SU-DHL-6 (cell line): ENCODE data around the gene SLC19A1.

Experiments
- CTCF ChIP-seq: fragments of 200-600 bp; sonication (generic); IDR thresholded peaks from one replicate; pipeline ENCODE4 v1.5.1; 2017; ENCODE audit warnings: antibody characterized with exemption, mild to moderate bottlenecking, low read length, moderate library complexity; ENCODE audit not compliant: insufficient read depth, poor library complexity, severe bottlenecking
- EZH2phosphoT487 ChIP-seq: fragments of 200-600 bp; sonication (generic), shearing (Covaris generic); conservative IDR thresholded peaks from 2 replicates; pipeline ENCODE4 v1.6.1; 2018; ENCODE audit warnings: mild to moderate bottlenecking, antibody characterized with exemption, low read length, moderate library complexity, mixed read lengths

- TF ChIP-seq CTCF (no peak), EZH2phosphoT487 (no peak)
These were observed 39.9 kb upstream of the SLC19A1 start for GRCh38 chr21:45582128-45582527.
